ENCODE results near the gene ANKS1A. TPM values are rescaled to one million over a fixed set of nuclear protein-coding genes. Genes with fewer than 3 reads are reported as not detected.

The ANKS1A gene
- total RNA-seq, 1 experiment from 2014 or later, result 14.4 TPM

DNA sequence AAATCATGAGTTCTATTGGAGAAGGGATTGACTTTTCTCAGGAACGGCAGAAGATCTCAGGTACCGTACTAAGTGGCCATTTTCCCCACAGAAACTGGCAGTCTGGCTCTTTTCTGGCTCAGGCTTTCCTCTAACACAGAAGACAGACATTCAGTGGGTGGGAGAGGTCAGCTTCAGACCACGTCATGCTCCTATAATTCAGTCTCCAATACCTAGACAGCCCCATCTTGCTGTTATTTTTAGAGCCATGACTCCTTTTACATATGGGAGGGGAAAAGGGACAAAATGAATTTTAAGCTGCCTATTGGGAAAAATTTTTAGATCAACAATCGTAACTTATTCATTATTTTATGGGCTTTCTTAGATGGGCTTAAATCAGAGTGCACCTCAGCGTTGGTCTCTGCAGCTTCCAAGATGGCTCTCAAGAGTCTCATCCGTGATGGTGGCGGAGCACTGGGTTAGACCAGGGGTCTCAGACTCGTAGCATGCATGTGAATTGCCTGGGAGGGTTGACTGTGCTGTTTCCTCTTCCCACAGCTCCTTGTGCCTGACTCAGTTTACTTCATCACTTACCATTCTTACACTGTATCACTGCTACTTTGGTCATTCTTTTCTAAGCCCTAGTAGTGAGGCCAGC, 165.2 kb downstream of the ANKS1A start:
- CTCF ChIA-PET, result interaction anchor here (0.7 kb wide), 1 partner anchor 22 kb away, joined by 3 read pairs; no protein-coding TSS in a partner anchor
- DNase-seq (ENCODE audit: low read depth, low spot score), result no peak
- BruUV-seq (replicated peaks), result no TSS peak
- H3K4me1 ChIP-seq (ENCODE audit: control insufficient read depth, insufficient read depth, low read length), result no peaks in the 10 kb centered on the region
- no peaks in the 10 kb centered on the region for H3K27me3 ChIP-seq (ENCODE audit: control insufficient read depth, insufficient read depth, low read length)
- intact Hi-C loops (cut with micrococcal nuclease; ENCODE audit: unreplicated experiment), result no loop called here
- TF ChIP-seq REST (IDR thresholded peaks at IDR 0.05; ENCODE audit: insufficient read depth in 1 of 2, low read depth in 2 of 2, low read length in 1 of 2), result no peak
- no peak for TF ChIP-seq TCF7L2 (IDR thresholded peaks at IDR 0.05; ENCODE audit: low read depth, low read length)
- no peak for TF ChIP-seq POLR2AphosphoS5 (IDR thresholded peaks at IDR 0.05; ENCODE audit: low read depth, low read length)
- TF ChIP-seq CTCF (IDR thresholded peaks at IDR 0.05), result no peak
- no peak for TF ChIP-seq SIN3A (IDR thresholded peaks at IDR 0.05; ENCODE audit: borderline replicate concordance, insufficient read depth, low read depth, low read length)
- no peaks in the 10 kb centered on the region for H3K36me3 ChIP-seq (ENCODE audit: control insufficient read depth, insufficient read depth, low read length)
- POLR2A ChIA-PET, result no interaction called here
- ATAC-seq, result no peak
- H3K4me3 ChIP-seq (ENCODE audit: low read depth in 2 of 2, low read length in 2 of 2), result no peak overlapping the region
- in situ Hi-C loops (cut with HindIII; ENCODE audit: low pct_unique_long_range_greater_than_20kb, low sequenced_read_pairs), result no loop called here
- H3K27ac ChIP-seq (ENCODE audit: low read length), result no peak overlapping the region
- no peaks in the 10 kb centered on the region for H3K9me3 ChIP-seq (ENCODE audit: control insufficient read depth, insufficient read depth, low read depth, low read length)

DNA sequence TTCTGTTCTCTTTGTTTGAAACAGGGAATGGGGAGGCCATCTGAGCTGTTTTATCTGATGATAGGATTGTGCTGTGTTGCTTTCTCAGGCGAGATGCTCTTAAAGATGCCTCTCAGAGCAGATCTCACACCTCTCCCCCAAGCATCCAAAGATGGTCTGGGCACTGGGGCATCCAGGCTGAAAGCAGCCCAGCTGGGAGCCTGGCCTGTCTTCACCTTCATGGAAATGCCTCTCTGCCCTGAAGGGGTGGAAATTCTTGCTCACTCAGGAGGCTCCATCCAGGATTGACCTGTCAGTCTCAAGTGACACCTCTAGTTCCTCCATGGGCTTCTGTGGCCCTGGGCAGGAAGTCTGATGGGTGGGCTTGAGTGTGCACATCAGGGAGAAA, 165.7 kb downstream of the ANKS1A start:
- H3K27me3 ChIP-seq (ENCODE audit: control insufficient read depth, insufficient read depth, low read length), result no peaks in the 10 kb centered on the region
- H3K9me3 ChIP-seq (ENCODE audit: control insufficient read depth, insufficient read depth, low read depth, low read length), result no peaks in the 10 kb centered on the region
- H3K4me1 ChIP-seq (ENCODE audit: control insufficient read depth, insufficient read depth, low read length), result no peaks in the 10 kb centered on the region
- no TSS peak for BruUV-seq (replicated peaks)
- intact Hi-C loops (cut with micrococcal nuclease; ENCODE audit: unreplicated experiment) (no loop called here), in situ Hi-C loops (cut with HindIII; ENCODE audit: low pct_unique_long_range_greater_than_20kb, low sequenced_read_pairs) (no loop called here)
- POLR2A ChIA-PET, result no interaction called here
- H3K27ac ChIP-seq (ENCODE audit: low read length), result no peak overlapping the region
- TF ChIP-seq POLR2AphosphoS5 (IDR thresholded peaks at IDR 0.05; ENCODE audit: low read depth, low read length), result no peak
- TF ChIP-seq SIN3A (IDR thresholded peaks at IDR 0.05; ENCODE audit: borderline replicate concordance, insufficient read depth, low read depth, low read length), result no peak
- no peak for TF ChIP-seq CTCF (IDR thresholded peaks at IDR 0.05)
- no peak for TF ChIP-seq REST (IDR thresholded peaks at IDR 0.05; ENCODE audit: insufficient read depth in 1 of 2, low read depth in 2 of 2, low read length in 1 of 2)
- no peak for TF ChIP-seq TCF7L2 (IDR thresholded peaks at IDR 0.05; ENCODE audit: low read depth, low read length)
- DNase-seq (ENCODE audit: low read depth, low spot score), result no peak
- no peaks in the 10 kb centered on the region for H3K36me3 ChIP-seq (ENCODE audit: control insufficient read depth, insufficient read depth, low read length)
- H3K4me3 ChIP-seq (ENCODE audit: low read depth in 2 of 2, low read length in 2 of 2), result no peak overlapping the region
- CTCF ChIA-PET, result no interaction called here
- no peak for ATAC-seq
